IPS-18c (cell line): ENCODE measurements around the gene SPA17.

Experiments
- H3K4me3 ChIP-seq: 2 replicates; pipeline ENCODE4 v1.7.0; 2013; ENCODE audit warnings: low read depth, mild to moderate bottlenecking, low read length, moderate library complexity; ENCODE audit not compliant: insufficient read depth
- H3K9me3 ChIP-seq: one replicate; pipeline ENCODE4 v1.6.1; 2013; ENCODE audit warnings: mild to moderate bottlenecking, low read length, moderate library complexity; ENCODE audit not compliant: control insufficient read depth, insufficient read depth

The SPA17 gene

DNA sequence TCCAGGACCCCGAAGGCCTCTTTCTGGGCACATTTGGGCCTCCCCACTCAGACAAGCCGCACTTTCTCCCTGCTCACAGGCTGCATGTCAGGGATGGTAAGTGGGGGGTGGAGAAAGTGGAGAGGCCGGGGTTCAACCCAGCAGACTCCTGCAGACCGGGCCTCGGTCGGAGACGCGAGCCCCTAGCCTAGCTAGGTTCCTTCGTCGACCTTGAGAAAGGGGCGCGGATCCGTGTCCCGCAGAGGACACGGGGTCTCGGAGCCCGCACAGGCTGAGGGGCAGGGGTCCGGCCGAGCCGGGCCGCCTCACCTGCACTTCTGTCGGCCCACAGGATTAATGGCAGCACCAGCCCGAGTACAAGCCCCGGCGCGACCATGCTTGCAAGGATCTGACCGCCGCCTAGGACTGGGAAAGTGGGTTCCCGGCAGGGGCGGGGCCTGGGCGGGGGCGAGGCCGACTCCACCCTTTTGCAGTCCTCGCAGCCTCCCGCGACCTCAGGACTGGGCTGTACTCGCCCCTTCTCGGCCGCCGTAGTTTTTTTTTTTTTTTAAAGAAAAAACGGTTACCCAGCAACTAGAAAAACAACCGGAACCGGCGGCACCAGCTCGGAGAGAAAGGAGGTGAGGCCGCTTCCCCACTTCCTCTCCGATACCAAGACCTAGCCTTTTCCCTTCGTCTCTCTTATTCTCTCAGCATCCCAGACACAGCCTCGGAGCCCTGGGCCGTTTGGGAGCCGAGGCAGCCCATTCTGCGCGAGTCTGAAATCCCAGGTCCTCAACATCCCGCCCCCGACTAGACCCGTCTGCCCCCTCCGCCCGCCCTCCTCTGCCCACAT lies at the start of gene SPA17, which contains the start of gene SIAE:
Gene SPA17, plus strand, starts transcription at position 572 of the 835 bp plus-strand sequence. CDS start 1,361 bp downstream, outside the sequence.
Gene SIAE, minus strand, starts transcription at position 407 of the 835 bp plus-strand sequence. Its CDS starts 31 bp downstream, at position 376.
- Histone ChIP-seq H3K9me3 (no peaks in the 10 kb centered on the region), H3K4me3 (peak within 1 kb of the TSS; percentile 81)

DNA sequence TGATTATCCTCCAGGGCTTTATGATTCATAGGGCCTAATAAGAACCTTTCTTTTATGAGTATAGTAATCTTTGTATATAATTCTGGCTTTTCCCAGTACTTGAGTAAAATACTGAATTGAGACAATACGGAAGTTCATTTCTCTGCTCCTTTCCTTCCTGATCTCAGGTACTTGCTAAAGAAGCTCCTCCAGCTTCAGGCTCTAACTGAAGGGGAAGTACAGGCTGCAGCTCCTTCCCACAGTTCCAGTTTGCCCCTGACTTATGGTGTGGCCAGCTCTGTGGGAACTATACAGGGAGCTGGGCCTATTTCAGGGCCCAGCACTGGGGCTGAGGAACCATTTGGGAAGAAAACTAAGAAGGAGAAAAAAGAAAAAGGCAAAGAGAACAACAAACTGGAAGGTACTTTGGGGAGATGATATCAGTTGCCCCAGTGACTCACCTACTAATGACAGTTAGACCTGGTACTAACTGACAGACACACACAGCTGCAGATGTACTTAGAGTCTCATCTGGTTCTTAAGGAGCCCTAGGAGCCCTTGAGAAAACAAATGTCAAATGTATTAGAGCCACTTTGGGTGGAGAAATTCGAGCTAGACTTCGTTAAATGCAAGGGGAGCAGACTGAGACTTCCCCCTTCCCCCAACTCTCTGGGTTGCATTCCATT lies 48.1 kb upstream of the SPA17 start:
- H3K9me3 ChIP-seq = no peaks in the 10 kb centered on the region
- no peak overlapping the region for H3K4me3 ChIP-seq

DNA sequence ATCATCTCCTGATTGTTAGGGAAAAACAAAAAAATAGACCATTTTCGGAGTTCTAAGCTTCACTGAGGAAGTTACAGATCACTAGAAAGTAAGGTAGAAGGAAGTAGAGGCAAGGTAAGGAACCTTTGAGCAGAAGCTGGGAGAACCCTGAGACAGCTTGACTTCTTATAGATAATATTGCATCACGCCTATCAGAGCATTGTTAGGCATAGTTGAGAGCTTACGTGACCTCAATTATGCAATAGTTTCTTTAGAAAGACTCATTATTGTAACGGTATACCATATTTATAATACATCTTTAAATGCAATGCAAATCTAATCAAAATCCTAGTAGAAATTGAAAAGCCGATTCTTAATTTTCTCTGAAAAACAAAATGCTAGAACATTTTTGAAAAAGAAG lies 46.2 kb upstream of the SPA17 start:
- no peaks in the 10 kb centered on the region for H3K9me3 ChIP-seq
- H3K4me3 ChIP-seq = no peak overlapping the region

DNA sequence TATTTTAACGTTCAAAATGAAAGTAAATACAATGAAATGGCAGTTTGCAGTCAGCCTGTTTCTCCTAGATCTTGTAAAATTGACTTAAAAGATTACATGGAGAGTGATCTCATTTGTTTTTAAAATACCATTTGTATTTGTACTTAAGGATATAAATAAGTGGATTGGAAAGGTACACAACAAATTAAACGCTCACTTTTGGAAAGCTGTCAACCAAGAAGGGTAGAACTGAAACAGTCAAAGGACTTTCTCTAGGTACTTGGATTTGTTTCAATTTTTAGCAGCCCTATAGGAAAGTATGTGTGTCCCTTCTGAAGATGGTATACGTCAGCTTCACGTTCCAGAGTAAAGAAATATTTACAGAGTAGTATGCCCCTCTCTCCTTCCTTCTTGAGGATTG lies 43.7 kb upstream of the SPA17 start:
- H3K4me3 ChIP-seq = no peak overlapping the region
- no peaks in the 10 kb centered on the region for H3K9me3 ChIP-seq

DNA sequence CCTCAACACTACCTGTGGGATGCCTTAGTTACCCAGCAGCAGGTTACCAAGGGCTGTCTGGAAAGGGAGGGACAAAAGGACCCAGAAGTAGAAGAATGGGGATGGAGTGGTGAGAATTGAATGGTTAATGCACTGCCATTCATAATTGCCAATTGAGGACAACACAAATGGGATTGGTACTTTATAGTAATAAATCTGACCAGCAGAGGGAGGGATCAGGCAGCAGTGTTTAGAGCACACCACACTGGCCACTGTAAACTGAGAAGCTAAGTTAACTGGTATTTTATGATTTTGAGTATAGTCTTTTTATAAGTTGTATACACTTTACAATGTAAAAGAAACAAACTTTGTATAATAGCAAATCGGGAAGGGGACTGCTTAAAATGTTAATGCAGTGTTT lies 40.3 kb upstream of the SPA17 start:
- Histone ChIP-seq H3K4me3 (no peak overlapping the region), H3K9me3 (no peaks in the 10 kb centered on the region)

- H3K9me3 ChIP-seq = peaks cover 2% of the 10 kb centered on the region
These were observed 37.8 kb upstream of the SPA17 start for GRCh38 chr11:124635932-124636331.

DNA sequence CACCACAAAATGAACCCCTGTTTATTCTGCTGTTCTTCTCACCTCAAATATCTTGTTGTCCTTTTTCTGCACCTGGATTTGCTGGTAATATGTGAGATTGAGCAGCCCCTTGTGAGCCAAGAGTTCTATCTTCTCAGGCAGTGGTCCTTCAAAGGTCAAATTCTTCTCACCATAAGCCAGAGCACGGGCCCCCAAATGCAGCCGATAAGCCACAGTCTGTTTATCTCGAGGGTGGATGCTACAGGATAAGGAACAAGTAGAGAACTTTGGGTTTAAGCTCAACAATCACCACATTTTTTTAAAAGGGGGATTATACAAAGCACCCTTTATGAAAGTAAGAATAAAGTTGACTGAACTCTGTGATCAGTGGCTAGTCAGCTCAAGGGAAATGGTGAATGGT lies 35.2 kb upstream of the SPA17 start:
- H3K9me3 ChIP-seq = peaks cover 5% of the 10 kb centered on the region

More at GRCh38 chr11:124635932-124636331, 37.8 kb upstream of the SPA17 start:
- H3K4me3 ChIP-seq = no peak overlapping the region

GRCh38 chr11:124639186-124639585 lies 34.5 kb upstream of the SPA17 start:
- peaks cover 5% of the 10 kb centered on the region for H3K9me3 ChIP-seq
- no peak overlapping the region for H3K4me3 ChIP-seq

More for the DNA sequence above, 35.2 kb upstream of the SPA17 start:
- H3K4me3 ChIP-seq = no peak overlapping the region

DNA sequence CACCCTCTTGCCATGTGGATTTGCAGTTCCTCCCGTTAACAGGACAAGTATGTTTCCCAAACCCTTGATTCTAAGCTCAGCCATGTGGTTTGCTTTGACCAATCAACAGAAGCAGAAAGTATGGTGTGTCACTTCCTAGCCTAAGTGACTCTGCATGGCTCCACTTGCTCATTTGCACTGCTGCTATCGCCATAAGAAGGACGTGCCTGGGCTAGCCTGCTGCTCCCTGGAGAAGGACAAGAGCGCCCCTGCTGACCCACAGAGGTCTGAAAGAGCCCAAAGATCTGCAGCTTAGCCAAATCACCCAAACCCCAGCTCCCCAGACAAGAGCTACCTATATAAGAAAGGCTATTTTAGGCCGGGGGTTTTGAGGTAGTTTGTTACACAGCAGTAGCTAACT lies 33.0 kb upstream of the SPA17 start:
- Histone ChIP-seq H3K9me3 (peaks cover 5% of the 10 kb centered on the region), H3K4me3 (no peak overlapping the region)

DNA sequence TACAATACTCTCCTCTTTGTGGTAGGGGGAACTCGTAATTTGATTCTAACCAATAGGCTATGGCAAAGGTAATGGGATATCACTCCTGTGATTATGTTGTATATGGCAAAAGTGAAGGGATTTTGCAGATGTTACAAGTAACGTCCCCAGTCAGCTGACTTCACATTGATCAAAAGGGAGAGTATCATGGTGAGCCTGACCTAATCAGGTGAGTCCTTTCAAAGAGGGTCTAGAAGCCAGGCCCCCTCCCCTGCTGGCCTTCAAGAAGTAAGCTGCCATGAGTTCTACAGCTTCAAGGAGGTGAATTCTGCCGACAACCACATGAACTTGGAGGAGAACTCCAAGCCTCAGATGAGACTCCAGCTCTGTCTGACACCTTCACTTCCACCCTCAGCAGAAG lies 31.1 kb upstream of the SPA17 start:
- Histone ChIP-seq H3K9me3 (peaks cover 5% of the 10 kb centered on the region), H3K4me3 (no peak overlapping the region)

GRCh38 chr11:124643042-124643604 lies 30.6 kb upstream of the SPA17 start:
- H3K9me3 ChIP-seq = peaks cover 5% of the 10 kb centered on the region
- no peak overlapping the region for H3K4me3 ChIP-seq

- Histone ChIP-seq H3K9me3 (peaks cover 5% of the 10 kb centered on the region), H3K4me3 (no peak overlapping the region)
These were observed 29.9 kb upstream of the SPA17 start for GRCh38 chr11:124643605-124644425.

- peaks cover 5% of the 10 kb centered on the region for H3K9me3 ChIP-seq
- no peak overlapping the region for H3K4me3 ChIP-seq
These were observed 29.1 kb upstream of the SPA17 start for GRCh38 chr11:124644426-124645280.

GRCh38 chr11:124646148-124646547 lies 27.6 kb upstream of the SPA17 start:
- Histone ChIP-seq H3K9me3 (peaks cover under 1% of the 10 kb centered on the region), H3K4me3 (no peak overlapping the region)

DNA sequence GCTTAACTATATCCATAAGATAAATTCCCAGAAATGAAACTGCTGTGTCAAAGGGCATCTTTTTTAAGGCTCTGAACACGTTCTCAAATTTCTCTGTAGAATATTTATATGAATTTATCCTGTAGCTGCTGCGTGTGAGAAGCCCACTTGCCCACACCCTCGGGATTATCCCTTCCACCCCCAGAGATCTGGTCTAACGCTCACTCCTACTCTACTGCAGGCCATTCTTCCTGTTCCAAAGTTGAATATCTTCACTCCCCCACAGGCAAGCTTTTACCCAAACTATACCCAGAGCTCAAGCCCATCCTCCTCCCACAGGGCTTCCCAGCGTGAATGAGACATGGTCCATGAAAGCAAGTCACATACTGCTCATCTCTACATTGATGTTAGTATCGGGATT lies 25.1 kb upstream of the SPA17 start:
- H3K9me3 ChIP-seq = no peaks in the 10 kb centered on the region
- H3K4me3 ChIP-seq = no peak overlapping the region
